ENCODE results near the gene PRSS36.

The PRSS36 gene

DNA sequence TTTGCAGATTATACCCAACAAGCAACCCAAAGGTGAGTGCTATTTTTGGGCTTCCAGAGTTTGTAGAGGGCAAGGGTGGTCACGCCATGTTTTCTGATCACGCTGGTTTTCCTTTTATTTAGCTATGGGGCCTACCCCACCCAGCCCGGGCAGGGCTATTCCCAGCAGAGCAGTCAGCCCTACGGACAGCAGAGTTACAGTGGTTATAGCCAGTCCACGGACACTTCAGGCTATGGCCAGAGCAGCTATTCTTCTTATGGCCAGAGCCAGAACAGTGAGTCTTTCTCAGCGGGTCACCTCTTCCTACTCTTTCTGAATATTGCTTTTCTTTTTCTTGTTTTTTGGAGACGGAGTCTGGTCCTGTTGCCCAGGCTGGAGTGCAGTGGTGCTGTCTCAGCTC is 32.5 kb upstream of the PRSS36 start:
- Histone ChIP-seq H3K27ac (ENCODE audit: low read length) (peak overlapping the region; percentile 43; the same call in 1 of the 2 replicates), H3K36me3 (ENCODE audit: insufficient read depth, low read length) (peaks cover 67% of the 10 kb centered on the region)

DNA sequence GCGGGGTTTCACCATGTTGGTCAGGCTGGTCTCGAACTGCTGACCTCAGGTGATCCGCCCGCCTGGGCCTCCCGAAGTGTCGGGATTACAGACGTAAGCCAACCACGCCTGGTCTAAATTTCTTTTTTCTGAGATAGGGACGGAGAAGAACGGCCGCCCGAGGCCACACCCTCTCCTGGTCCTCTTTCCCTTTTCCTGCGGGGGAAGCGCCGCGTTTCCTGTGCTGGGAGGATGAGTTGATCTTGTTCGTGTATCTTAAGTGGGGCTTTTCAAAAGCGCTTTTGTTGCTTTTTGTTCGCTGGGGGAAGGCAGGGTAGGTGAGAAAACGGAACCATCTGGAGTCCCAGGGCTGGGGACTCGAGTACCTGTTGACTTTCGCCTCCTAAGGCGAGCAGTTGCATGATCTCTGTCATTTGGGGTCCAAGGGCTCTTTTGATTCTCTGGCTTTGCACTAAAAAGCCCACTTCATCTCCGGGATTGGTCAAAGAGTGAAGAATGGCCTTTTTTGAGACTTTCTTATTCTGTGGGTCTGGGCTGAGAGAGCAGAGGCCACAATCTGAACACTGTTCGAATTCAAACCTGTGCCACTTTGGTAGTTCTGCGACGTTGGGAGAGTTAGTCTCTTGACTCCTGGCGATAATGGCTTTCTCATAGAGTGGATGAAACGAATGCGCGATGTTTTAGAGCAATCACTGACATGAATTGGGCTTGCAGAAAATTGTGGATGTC is 31.4 kb upstream of the PRSS36 start:
- Histone ChIP-seq H2AFZ (ENCODE audit: low read depth, low read length) (no peak overlapping the region), H3K79me2 (ENCODE audit: insufficient read depth, low read length) (peaks cover 79% of the 10 kb centered on the region), H3K9ac (ENCODE audit: low read depth, low read length) (peak overlapping the region; percentile 91), H3K4me3 (ENCODE audit: low read depth in 1 of 2, low read length in 2 of 2) (peak overlapping the region; percentile 68 to 87; a peak in 3 of 4 replicates), H3K9me3 (ENCODE audit: insufficient read depth, low read length, severe bottlenecking) (no peaks in the 10 kb centered on the region), H3K36me3 (ENCODE audit: insufficient read depth, low read length) (peaks cover 56% of the 10 kb centered on the region), H3K27ac (ENCODE audit: low read length) (peak overlapping the region; percentile 97), H3K4me1 (ENCODE audit: insufficient read depth, low read length) (peaks cover 71% of the 10 kb centered on the region), H4K20me1 (ENCODE audit: insufficient read depth, low read length) (peaks cover 62% of the 10 kb centered on the region), H3K4me2 (ENCODE audit: insufficient read depth, low read length) (peak overlapping the region; percentile 98), H3K27me3 (ENCODE audit: insufficient read depth, low read length, poor library complexity) (no peaks in the 10 kb centered on the region)
- DNase-seq (peak; percentile 45), ATAC-seq (ENCODE audit: insufficient read depth, low read depth) (no peak)
- TF ChIP-seq, protein P1, sequence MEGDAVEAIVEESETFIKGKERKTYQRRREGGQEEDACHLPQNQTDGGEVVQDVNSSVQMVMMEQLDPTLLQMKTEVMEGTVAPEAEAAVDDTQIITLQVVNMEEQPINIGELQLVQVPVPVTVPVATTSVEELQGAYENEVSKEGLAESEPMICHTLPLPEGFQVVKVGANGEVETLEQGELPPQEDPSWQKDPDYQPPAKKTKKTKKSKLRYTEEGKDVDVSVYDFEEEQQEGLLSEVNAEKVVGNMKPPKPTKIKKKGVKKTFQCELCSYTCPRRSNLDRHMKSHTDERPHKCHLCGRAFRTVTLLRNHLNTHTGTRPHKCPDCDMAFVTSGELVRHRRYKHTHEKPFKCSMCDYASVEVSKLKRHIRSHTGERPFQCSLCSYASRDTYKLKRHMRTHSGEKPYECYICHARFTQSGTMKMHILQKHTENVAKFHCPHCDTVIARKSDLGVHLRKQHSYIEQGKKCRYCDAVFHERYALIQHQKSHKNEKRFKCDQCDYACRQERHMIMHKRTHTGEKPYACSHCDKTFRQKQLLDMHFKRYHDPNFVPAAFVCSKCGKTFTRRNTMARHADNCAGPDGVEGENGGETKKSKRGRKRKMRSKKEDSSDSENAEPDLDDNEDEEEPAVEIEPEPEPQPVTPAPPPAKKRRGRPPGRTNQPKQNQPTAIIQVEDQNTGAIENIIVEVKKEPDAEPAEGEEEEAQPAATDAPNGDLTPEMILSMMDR (IDR thresholded peaks at IDR 0.05; ENCODE audit: borderline replicate concordance, extremely low read depth, low read length, poor library complexity, severe bottlenecking), result no peak
- no peak for TF ChIP-seq EZH2 (IDR thresholded peaks at IDR 0.05; ENCODE audit: borderline replicate concordance, low read depth, low read length, severe bottlenecking)

More for the DNA sequence above, 32.5 kb upstream of the PRSS36 start:
- H4K20me1 ChIP-seq (ENCODE audit: insufficient read depth, low read length), result peaks cover 73% of the 10 kb centered on the region
- no peaks in the 10 kb centered on the region for H3K27me3 ChIP-seq (ENCODE audit: insufficient read depth, low read length, poor library complexity)
- H3K9me3 ChIP-seq (ENCODE audit: insufficient read depth, low read length, severe bottlenecking), result no peaks in the 10 kb centered on the region
- H3K4me2 ChIP-seq (ENCODE audit: insufficient read depth, low read length), result peak overlapping the region; percentile 98
- TF ChIP-seq EZH2 (IDR thresholded peaks at IDR 0.05; ENCODE audit: borderline replicate concordance, low read depth, low read length, severe bottlenecking), result no peak
- peaks cover 63% of the 10 kb centered on the region for H3K4me1 ChIP-seq (ENCODE audit: insufficient read depth, low read length)
- DNase-seq, result no peak
- H2AFZ ChIP-seq (ENCODE audit: low read depth, low read length), result no peak overlapping the region
- peak overlapping the region; percentile 91 for H3K9ac ChIP-seq (ENCODE audit: low read depth, low read length)
- no peak for ATAC-seq (ENCODE audit: insufficient read depth, low read depth)
- H3K79me2 ChIP-seq (ENCODE audit: insufficient read depth, low read length), result peaks cover 90% of the 10 kb centered on the region
- H3K4me3 ChIP-seq (ENCODE audit: low read depth in 1 of 2, low read length in 2 of 2), result peak overlapping the region; percentile 17 to 87; a peak in 3 of 4 replicates

DNA sequence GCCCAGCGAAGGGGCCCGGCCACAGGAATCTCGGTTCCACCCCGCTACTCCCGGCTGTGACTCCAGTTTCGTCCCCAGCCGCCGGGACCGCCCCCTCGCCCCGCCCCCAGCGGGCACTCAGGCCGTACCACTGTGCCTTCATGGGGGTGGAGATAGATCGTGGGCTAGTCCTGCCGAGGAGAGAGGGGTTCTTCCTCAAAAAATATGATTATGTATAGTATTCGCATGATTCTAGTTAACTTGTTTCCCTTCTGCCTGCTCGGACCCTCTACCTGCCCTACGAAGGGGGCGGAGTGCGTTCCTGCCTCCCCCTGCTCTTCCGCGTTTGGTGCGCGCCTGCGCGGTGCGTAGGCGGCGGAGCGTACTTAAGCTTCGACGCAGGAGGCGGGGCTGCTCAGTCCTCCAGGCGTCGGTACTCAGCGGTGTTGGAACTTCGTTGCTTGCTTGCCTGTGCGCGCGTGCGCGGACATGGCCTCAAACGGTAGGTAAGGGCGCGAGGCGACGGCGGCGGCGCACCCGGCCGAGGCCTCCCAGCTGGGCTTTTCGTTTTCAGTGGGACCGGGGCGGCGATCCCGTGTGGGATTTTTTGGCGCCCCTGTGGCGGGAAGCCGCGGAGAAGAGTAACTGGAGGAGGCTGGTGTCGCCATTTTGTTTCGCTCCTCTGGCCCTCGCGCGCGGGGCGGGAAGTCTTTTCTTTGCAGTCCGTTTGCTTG is 30.0 kb upstream of the PRSS36 start, which contains the start of gene FUS:
FUS (plus strand) TSS at position 393 of the 713 bp plus-strand sequence; CDS start at position 469, 76 bp downstream.
- peak within 1 kb of the TSS; percentile 98 for H3K4me2 ChIP-seq (ENCODE audit: insufficient read depth, low read length)
- no peaks in the 10 kb centered on the region for H3K9me3 ChIP-seq (ENCODE audit: insufficient read depth, low read length, severe bottlenecking)
- TF ChIP-seq EZH2 (IDR thresholded peaks at IDR 0.05; ENCODE audit: borderline replicate concordance, low read depth, low read length, severe bottlenecking), result no peak
- TF ChIP-seq, protein P1 (IDR thresholded peaks at IDR 0.05; ENCODE audit: borderline replicate concordance, extremely low read depth, low read length, poor library complexity, severe bottlenecking), result no peak
- ATAC-seq (ENCODE audit: insufficient read depth, low read depth), result peak; percentile 47
- peaks cover 42% of the 10 kb centered on the region for H3K36me3 ChIP-seq (ENCODE audit: insufficient read depth, low read length)
- peak; percentile 88 for DNase-seq
- peak within 1 kb of the TSS; percentile 91 for H3K9ac ChIP-seq (ENCODE audit: low read depth, low read length)
- no peaks in the 10 kb centered on the region for H3K27me3 ChIP-seq (ENCODE audit: insufficient read depth, low read length, poor library complexity)
- peak within 1 kb of the TSS; percentile 97 for H3K27ac ChIP-seq (ENCODE audit: low read length)
- peaks cover 66% of the 10 kb centered on the region for H3K79me2 ChIP-seq (ENCODE audit: insufficient read depth, low read length)
- H2AFZ ChIP-seq (ENCODE audit: low read depth, low read length), result peak within 1 kb of the TSS; percentile 86
- peak within 1 kb of the TSS; percentile 80 to 87 for H3K4me3 ChIP-seq (ENCODE audit: low read depth in 1 of 2, low read length in 2 of 2)
- H4K20me1 ChIP-seq (ENCODE audit: insufficient read depth, low read length), result peaks cover 48% of the 10 kb centered on the region
- peaks cover 69% of the 10 kb centered on the region for H3K4me1 ChIP-seq (ENCODE audit: insufficient read depth, low read length)

Data from DND-41 (cell line).